Measurements from ENCODE around the gene MRPL50. TPM values are rescaled to one million over a fixed set of nuclear protein-coding genes. Genes with fewer than 3 reads are reported as not detected.

The MRPL50 gene
- total RNA-seq, 1 experiment from 2014 or later = 16.3 TPM

GRCh38 chr9:101366038-101366756 lies 32.2 kb downstream of the MRPL50 start:
- H2AFZ ChIP-seq (ENCODE audit: low read length) = no peak overlapping the region
- H3K9me2 ChIP-seq (replicated peaks; ENCODE audit: insufficient read depth, low read length) = no peaks in the 10 kb centered on the region
- DNase-seq = no peak
- no peaks in the 10 kb centered on the region for H3K36me3 ChIP-seq (ENCODE audit: insufficient read depth, low read length)
- peaks cover 7% of the 10 kb centered on the region for H3K4me1 ChIP-seq (ENCODE audit: low read length)
- H4K20me1 ChIP-seq (ENCODE audit: insufficient read depth, low read depth, low read length) = no peaks in the 10 kb centered on the region
- H3K27ac ChIP-seq (ENCODE audit: low read length) = no peak overlapping the region
- H3K9me3 ChIP-seq (ENCODE audit: low read length) = no peaks in the 10 kb centered on the region
- H3K27me3 ChIP-seq (ENCODE audit: low read length) = no peaks in the 10 kb centered on the region
- no peak overlapping the region for H3K9ac ChIP-seq (ENCODE audit: low read length)
- H3K79me2 ChIP-seq (ENCODE audit: low read length) = no peaks in the 10 kb centered on the region
- H3K4me3 ChIP-seq (ENCODE audit: low read length) = no peak overlapping the region
- no peak overlapping the region for H3K4me2 ChIP-seq (ENCODE audit: low read depth, low read length, poor library complexity, severe bottlenecking)

DNA sequence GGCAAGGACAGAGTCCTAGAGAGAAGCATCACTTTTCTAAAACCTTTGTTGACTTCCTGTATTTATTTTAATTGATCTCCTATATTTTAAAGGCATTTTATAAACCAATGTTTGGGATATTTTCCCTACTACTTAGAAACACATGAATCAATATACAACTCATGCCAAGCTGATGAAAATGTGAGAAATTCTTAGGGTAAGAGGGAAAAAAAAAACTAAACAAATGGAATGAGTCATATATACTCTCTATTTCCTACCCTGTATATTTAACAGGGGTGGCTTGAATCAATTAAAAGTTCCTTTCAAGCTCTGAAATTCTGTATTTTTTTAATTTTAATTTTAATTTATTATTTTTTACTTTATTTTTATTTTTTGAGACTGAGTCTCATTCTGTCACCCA lies 33.2 kb downstream of the MRPL50 start:
- H4K20me1 ChIP-seq (ENCODE audit: insufficient read depth, low read depth, low read length) = no peaks in the 10 kb centered on the region
- H3K79me2 ChIP-seq (ENCODE audit: low read length) = no peaks in the 10 kb centered on the region
- H3K4me1 ChIP-seq (ENCODE audit: low read length) = peaks cover 7% of the 10 kb centered on the region
- no peak overlapping the region for H3K27ac ChIP-seq (ENCODE audit: low read length)
- H3K4me3 ChIP-seq (ENCODE audit: low read length) = no peak overlapping the region
- no peak overlapping the region for H3K4me2 ChIP-seq (ENCODE audit: low read depth, low read length, poor library complexity, severe bottlenecking)
- no peak overlapping the region for H3K9ac ChIP-seq (ENCODE audit: low read length)
- H3K9me3 ChIP-seq (ENCODE audit: low read length) = no peaks in the 10 kb centered on the region
- no peaks in the 10 kb centered on the region for H3K27me3 ChIP-seq (ENCODE audit: low read length)
- H3K9me2 ChIP-seq (replicated peaks; ENCODE audit: insufficient read depth, low read length) = no peaks in the 10 kb centered on the region
- DNase-seq = no peak
- H2AFZ ChIP-seq (ENCODE audit: low read length) = no peak overlapping the region
- no peaks in the 10 kb centered on the region for H3K36me3 ChIP-seq (ENCODE audit: insufficient read depth, low read length)

GRCh38 chr9:101362450-101362849 lies 36.0 kb downstream of the MRPL50 start:
- Histone ChIP-seq H3K79me2 (ENCODE audit: low read length) (no peaks in the 10 kb centered on the region), H3K4me2 (ENCODE audit: low read depth, low read length, poor library complexity, severe bottlenecking) (no peak overlapping the region), H3K36me3 (ENCODE audit: insufficient read depth, low read length) (no peaks in the 10 kb centered on the region), H3K27ac (ENCODE audit: low read length) (no peak overlapping the region), H4K20me1 (ENCODE audit: insufficient read depth, low read depth, low read length) (no peaks in the 10 kb centered on the region), H3K27me3 (ENCODE audit: low read length) (no peaks in the 10 kb centered on the region), H3K4me1 (ENCODE audit: low read length) (no peaks in the 10 kb centered on the region), H3K4me3 (ENCODE audit: low read length) (no peak overlapping the region), H2AFZ (ENCODE audit: low read length) (no peak overlapping the region), H3K9me2 (replicated peaks; ENCODE audit: insufficient read depth, low read length) (no peaks in the 10 kb centered on the region), H3K9ac (ENCODE audit: low read length) (no peak overlapping the region), H3K9me3 (ENCODE audit: low read length) (no peaks in the 10 kb centered on the region)
- DNase-seq = no peak

GRCh38 chr9:101360647-101361046 lies 37.8 kb downstream of the MRPL50 start:
- H3K79me2 ChIP-seq (ENCODE audit: low read length) = no peaks in the 10 kb centered on the region
- no peaks in the 10 kb centered on the region for H3K27me3 ChIP-seq (ENCODE audit: low read length)
- H3K9me3 ChIP-seq (ENCODE audit: low read length) = no peaks in the 10 kb centered on the region
- H3K4me3 ChIP-seq (ENCODE audit: low read length) = no peak overlapping the region
- no peaks in the 10 kb centered on the region for H3K9me2 ChIP-seq (replicated peaks; ENCODE audit: insufficient read depth, low read length)
- H2AFZ ChIP-seq (ENCODE audit: low read length) = no peak overlapping the region
- H4K20me1 ChIP-seq (ENCODE audit: insufficient read depth, low read depth, low read length) = no peaks in the 10 kb centered on the region
- H3K27ac ChIP-seq (ENCODE audit: low read length) = no peak overlapping the region
- no peak overlapping the region for H3K9ac ChIP-seq (ENCODE audit: low read length)
- H3K4me1 ChIP-seq (ENCODE audit: low read length) = no peaks in the 10 kb centered on the region
- H3K4me2 ChIP-seq (ENCODE audit: low read depth, low read length, poor library complexity, severe bottlenecking) = no peak overlapping the region
- DNase-seq = no peak
- H3K36me3 ChIP-seq (ENCODE audit: insufficient read depth, low read length) = no peaks in the 10 kb centered on the region

GRCh38 chr9:101359679-101360078 lies 38.7 kb downstream of the MRPL50 start:
- H3K36me3 ChIP-seq (ENCODE audit: insufficient read depth, low read length) = no peaks in the 10 kb centered on the region
- no peaks in the 10 kb centered on the region for H3K79me2 ChIP-seq (ENCODE audit: low read length)
- no peaks in the 10 kb centered on the region for H3K4me1 ChIP-seq (ENCODE audit: low read length)
- no peak overlapping the region for H3K4me2 ChIP-seq (ENCODE audit: low read depth, low read length, poor library complexity, severe bottlenecking)
- no peak overlapping the region for H3K27ac ChIP-seq (ENCODE audit: low read length)
- H3K4me3 ChIP-seq (ENCODE audit: low read length) = no peak overlapping the region
- DNase-seq = no peak
- H3K9ac ChIP-seq (ENCODE audit: low read length) = no peak overlapping the region
- no peaks in the 10 kb centered on the region for H4K20me1 ChIP-seq (ENCODE audit: insufficient read depth, low read depth, low read length)
- H3K27me3 ChIP-seq (ENCODE audit: low read length) = no peaks in the 10 kb centered on the region
- H3K9me3 ChIP-seq (ENCODE audit: low read length) = no peaks in the 10 kb centered on the region
- no peaks in the 10 kb centered on the region for H3K9me2 ChIP-seq (replicated peaks; ENCODE audit: insufficient read depth, low read length)
- no peak overlapping the region for H2AFZ ChIP-seq (ENCODE audit: low read length)

DNA sequence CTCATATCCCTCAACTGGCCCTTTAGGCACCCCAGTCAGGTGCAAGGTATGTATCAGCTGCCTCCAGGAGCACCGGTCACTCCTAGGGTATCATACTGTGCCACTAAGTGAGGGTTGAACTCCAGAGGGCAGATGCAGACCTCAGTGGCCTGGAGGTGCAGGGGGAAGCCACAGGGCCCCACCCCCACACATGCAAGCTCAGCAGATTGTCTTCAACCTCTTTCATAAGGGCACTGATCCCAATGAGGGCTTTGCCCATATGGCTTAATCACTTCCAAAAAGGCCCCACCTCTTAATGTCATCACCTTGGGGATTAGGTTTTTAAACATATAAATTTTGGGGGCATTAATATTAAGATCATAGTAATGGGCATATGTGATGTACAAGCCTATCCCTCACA lies 41.8 kb downstream of the MRPL50 start:
- H3K27ac ChIP-seq (ENCODE audit: low read length) = no peak overlapping the region
- DNase-seq = no peak
- H3K4me2 ChIP-seq (ENCODE audit: low read depth, low read length, poor library complexity, severe bottlenecking) = no peak overlapping the region
- no peak overlapping the region for H3K9ac ChIP-seq (ENCODE audit: low read length)
- no peaks in the 10 kb centered on the region for H3K79me2 ChIP-seq (ENCODE audit: low read length)
- H3K4me3 ChIP-seq (ENCODE audit: low read length) = no peak overlapping the region
- no peak overlapping the region for H2AFZ ChIP-seq (ENCODE audit: low read length)
- H3K4me1 ChIP-seq (ENCODE audit: low read length) = no peaks in the 10 kb centered on the region
- no peaks in the 10 kb centered on the region for H3K9me3 ChIP-seq (ENCODE audit: low read length)
- no peaks in the 10 kb centered on the region for H3K9me2 ChIP-seq (replicated peaks; ENCODE audit: insufficient read depth, low read length)
- no peaks in the 10 kb centered on the region for H3K36me3 ChIP-seq (ENCODE audit: insufficient read depth, low read length)
- H4K20me1 ChIP-seq (ENCODE audit: insufficient read depth, low read depth, low read length) = no peaks in the 10 kb centered on the region
- H3K27me3 ChIP-seq (ENCODE audit: low read length) = no peaks in the 10 kb centered on the region

GRCh38 chr9:101354765-101355708 lies 43.4 kb downstream of the MRPL50 start:
- no peak overlapping the region for H3K4me3 ChIP-seq (ENCODE audit: low read length)
- no peak for DNase-seq
- H3K27ac ChIP-seq (ENCODE audit: low read length) = no peak overlapping the region
- H3K27me3 ChIP-seq (ENCODE audit: low read length) = no peaks in the 10 kb centered on the region
- H4K20me1 ChIP-seq (ENCODE audit: insufficient read depth, low read depth, low read length) = no peaks in the 10 kb centered on the region
- H3K4me2 ChIP-seq (ENCODE audit: low read depth, low read length, poor library complexity, severe bottlenecking) = no peak overlapping the region
- no peak overlapping the region for H2AFZ ChIP-seq (ENCODE audit: low read length)
- no peaks in the 10 kb centered on the region for H3K9me3 ChIP-seq (ENCODE audit: low read length)
- no peaks in the 10 kb centered on the region for H3K36me3 ChIP-seq (ENCODE audit: insufficient read depth, low read length)
- H3K9ac ChIP-seq (ENCODE audit: low read length) = no peak overlapping the region
- no peaks in the 10 kb centered on the region for H3K79me2 ChIP-seq (ENCODE audit: low read length)
- no peaks in the 10 kb centered on the region for H3K4me1 ChIP-seq (ENCODE audit: low read length)
- no peaks in the 10 kb centered on the region for H3K9me2 ChIP-seq (replicated peaks; ENCODE audit: insufficient read depth, low read length)

- no peaks in the 10 kb centered on the region for H4K20me1 ChIP-seq (ENCODE audit: insufficient read depth, low read depth, low read length)
- no peak overlapping the region for H3K4me2 ChIP-seq (ENCODE audit: low read depth, low read length, poor library complexity, severe bottlenecking)
- no peak overlapping the region for H2AFZ ChIP-seq (ENCODE audit: low read length)
- H3K4me1 ChIP-seq (ENCODE audit: low read length) = no peaks in the 10 kb centered on the region
- no peak overlapping the region for H3K9ac ChIP-seq (ENCODE audit: low read length)
- no peak overlapping the region for H3K27ac ChIP-seq (ENCODE audit: low read length)
- no peak for DNase-seq
- no peaks in the 10 kb centered on the region for H3K36me3 ChIP-seq (ENCODE audit: insufficient read depth, low read length)
- H3K9me2 ChIP-seq (replicated peaks; ENCODE audit: insufficient read depth, low read length) = no peaks in the 10 kb centered on the region
- no peaks in the 10 kb centered on the region for H3K79me2 ChIP-seq (ENCODE audit: low read length)
- no peak overlapping the region for H3K4me3 ChIP-seq (ENCODE audit: low read length)
- no peaks in the 10 kb centered on the region for H3K9me3 ChIP-seq (ENCODE audit: low read length)
- no peaks in the 10 kb centered on the region for H3K27me3 ChIP-seq (ENCODE audit: low read length)
These were observed 44.2 kb downstream of the MRPL50 start for GRCh38 chr9:101354143-101354764.
